ENCODE measurements around the gene PTPRD. TPM values are rescaled to one million over a fixed set of nuclear protein-coding genes. Genes with fewer than 3 reads are reported as not detected.

The PTPRD gene
- total RNA-seq, 1 experiment from 2014 or later: 32.5 TPM

DNA sequence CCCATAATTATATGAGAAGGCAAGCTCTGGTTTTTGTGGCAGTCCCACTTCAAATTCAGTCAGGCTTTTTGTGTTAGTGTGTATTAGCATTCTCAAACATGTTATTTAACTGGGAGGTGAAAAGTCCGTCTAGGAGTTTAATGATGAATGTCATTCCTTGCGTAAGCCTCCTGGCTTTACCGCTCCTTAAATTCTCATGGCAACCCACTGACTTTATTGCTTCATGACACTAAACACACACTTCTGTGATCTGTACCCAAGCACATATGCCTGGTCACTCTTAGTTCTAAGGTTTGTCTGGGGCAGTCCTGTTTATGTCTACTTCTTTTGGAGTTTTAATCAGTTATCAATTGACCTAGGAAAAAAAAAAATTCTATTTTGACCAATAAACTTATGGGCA, 2135.4 kb downstream of the PTPRD start:
- no peaks in the 10 kb centered on the region for H3K79me1 ChIP-seq (ENCODE audit: insufficient read depth, low read depth, low read length, poor library complexity, severe bottlenecking)
- H2BK5ac ChIP-seq (ENCODE audit: insufficient read length, low read length): no peak overlapping the region
- no peak overlapping the region for H2BK15ac ChIP-seq (ENCODE audit: low read depth, low read length)
- no peak overlapping the region for H3K14ac ChIP-seq (ENCODE audit: insufficient read depth, low read length)
- H3K27me3 ChIP-seq (ENCODE audit: insufficient read depth, low read length): no peaks in the 10 kb centered on the region
- Mint-ChIP-seq H3K27me3 (ENCODE audit: low read depth) (no peaks in the 10 kb centered on the region), H3K4me1 (peaks cover 14 to 15% of the 10 kb centered on the region in 2 experiments), H3K27ac (peak overlapping the region; percentile 15 to 65 (median 25); a peak in 3 of 7 replicates), H3K4me3 (no peak overlapping the region), H3K9me3 (peaks cover 7% of the 10 kb centered on the region in 2 experiments; a peak in 3 of 5 replicates), H3K36me3 (ENCODE audit: insufficient read depth in 1 of 3, low read depth in 3 of 3) (peaks cover 7 to 9% (median 8%) of the 10 kb centered on the region in 3 experiments; a peak in 5 of 7 replicates)
- no peak overlapping the region for H2AK5ac ChIP-seq (ENCODE audit: insufficient read length, low read length)
- no peak overlapping the region for H3K27ac ChIP-seq (ENCODE audit: insufficient read length, low read depth, low read length)
- H3K23me2 ChIP-seq (ENCODE audit: insufficient read length, low read depth, low read length, poor library complexity, severe bottlenecking): no peaks in the 10 kb centered on the region
- H3K4ac ChIP-seq (ENCODE audit: low read depth, low read length): no peak overlapping the region
- H3K9ac ChIP-seq (ENCODE audit: extremely low read depth, insufficient read length, low read length): no peak overlapping the region
- H3K9me3 ChIP-seq (ENCODE audit: control insufficient read depth, low read depth, low read length): peaks cover 5% of the 10 kb centered on the region
- H2BK20ac ChIP-seq (ENCODE audit: low read depth, low read length, poor library complexity, severe bottlenecking): no peak overlapping the region
- no peak overlapping the region for H4K8ac ChIP-seq (replicated peaks; ENCODE audit: insufficient read length, low read depth, low read length)
- no peak overlapping the region for H3K18ac ChIP-seq (ENCODE audit: insufficient read length, low read depth, low read length)
- no peak for DNase-seq
- H2BK12ac ChIP-seq (ENCODE audit: insufficient read length, low read depth, low read length): no peak overlapping the region
- H2AFZ ChIP-seq (ENCODE audit: low read length): no peak overlapping the region
- no peak overlapping the region for H3K4me2 ChIP-seq (ENCODE audit: insufficient read depth, insufficient read length, low read length)
- H2BK120ac ChIP-seq (ENCODE audit: low read depth, low read length, poor library complexity, severe bottlenecking): no peak overlapping the region
- no CpG with 5 or more reads among the region's 3 CpGs for WGBS (ENCODE audit: extremely low coverage, insufficient read length, low lambda C conversion rate)
- H4K20me1 ChIP-seq (ENCODE audit: control insufficient read depth, insufficient read depth, insufficient read length): no peaks in the 10 kb centered on the region
- no peak overlapping the region for H3K56ac ChIP-seq (ENCODE audit: insufficient read length, low read depth, low read length)
- TF ChIP-seq, protein P1, sequence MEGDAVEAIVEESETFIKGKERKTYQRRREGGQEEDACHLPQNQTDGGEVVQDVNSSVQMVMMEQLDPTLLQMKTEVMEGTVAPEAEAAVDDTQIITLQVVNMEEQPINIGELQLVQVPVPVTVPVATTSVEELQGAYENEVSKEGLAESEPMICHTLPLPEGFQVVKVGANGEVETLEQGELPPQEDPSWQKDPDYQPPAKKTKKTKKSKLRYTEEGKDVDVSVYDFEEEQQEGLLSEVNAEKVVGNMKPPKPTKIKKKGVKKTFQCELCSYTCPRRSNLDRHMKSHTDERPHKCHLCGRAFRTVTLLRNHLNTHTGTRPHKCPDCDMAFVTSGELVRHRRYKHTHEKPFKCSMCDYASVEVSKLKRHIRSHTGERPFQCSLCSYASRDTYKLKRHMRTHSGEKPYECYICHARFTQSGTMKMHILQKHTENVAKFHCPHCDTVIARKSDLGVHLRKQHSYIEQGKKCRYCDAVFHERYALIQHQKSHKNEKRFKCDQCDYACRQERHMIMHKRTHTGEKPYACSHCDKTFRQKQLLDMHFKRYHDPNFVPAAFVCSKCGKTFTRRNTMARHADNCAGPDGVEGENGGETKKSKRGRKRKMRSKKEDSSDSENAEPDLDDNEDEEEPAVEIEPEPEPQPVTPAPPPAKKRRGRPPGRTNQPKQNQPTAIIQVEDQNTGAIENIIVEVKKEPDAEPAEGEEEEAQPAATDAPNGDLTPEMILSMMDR (conservative IDR thresholded peaks at IDR 0.05): no peak
- H4K5ac ChIP-seq (ENCODE audit: insufficient read length, low read depth, low read length): no peak overlapping the region
- H3K4me1 ChIP-seq (ENCODE audit: insufficient read depth, low read length): no peaks in the 10 kb centered on the region
- no peak overlapping the region for H4K91ac ChIP-seq (ENCODE audit: insufficient read length, low read depth, low read length)
- no peaks in the 10 kb centered on the region for H3K79me2 ChIP-seq (ENCODE audit: insufficient read depth, low read length)
- H3K23ac ChIP-seq (ENCODE audit: insufficient read length, low read depth, low read length): no peak overlapping the region
- no peak overlapping the region for H3T11ph ChIP-seq (ENCODE audit: low read length)

Measured in H9 (cell line).